NCI-H2107 (cell line): ENCODE measurements around the gene ATAD2B.

ENCODE experiments used
- DNase-seq: peaks from one replicate; lab custom pipeline; 2025; lab: John Stamatoyannopoulos, UW

Gene ATAD2B

GRCh38 chr2:23837871-23838270, 89.1 kb downstream of the ATAD2B start:
- no peak for DNase-seq

- DNase-seq = no peak
Measured at GRCh38 chr2:23836971-23837565, 89.9 kb downstream of the ATAD2B start.

- DNase-seq = no peak
Measured at GRCh38 chr2:23836505-23836904, 90.4 kb downstream of the ATAD2B start.

- DNase-seq = no peak
Measured at GRCh38 chr2:23835988-23836387, 90.9 kb downstream of the ATAD2B start.

GRCh38 chr2:23835423-23835822, 91.5 kb downstream of the ATAD2B start:
- DNase-seq = no peak

- DNase-seq = no peak
Measured at GRCh38 chr2:23828986-23829385, 97.9 kb downstream of the ATAD2B start.

- no peak for DNase-seq
Measured at GRCh38 chr2:23828256-23828980, 98.5 kb downstream of the ATAD2B start.

GRCh38 chr2:23827287-23827686, 99.6 kb downstream of the ATAD2B start:
- no peak for DNase-seq

GRCh38 chr2:23826771-23827170, 100.2 kb downstream of the ATAD2B start:
- DNase-seq = no peak

- no peak for DNase-seq
Measured at GRCh38 chr2:23826040-23826439, 100.9 kb downstream of the ATAD2B start.

GRCh38 chr2:23824777-23825212, 102.1 kb downstream of the ATAD2B start:
- no peak for DNase-seq

- DNase-seq = no peak
Measured at GRCh38 chr2:23823863-23824262, 103.1 kb downstream of the ATAD2B start.

GRCh38 chr2:23814963-23815362, 112.0 kb downstream of the ATAD2B start:
- no peak for DNase-seq

GRCh38 chr2:23813438-23813837, 113.5 kb downstream of the ATAD2B start:
- no peak for DNase-seq

GRCh38 chr2:23809150-23809549, 117.8 kb downstream of the ATAD2B start:
- DNase-seq = no peak

- no peak for DNase-seq
Measured at GRCh38 chr2:23806665-23807249, 120.2 kb downstream of the ATAD2B start.

- DNase-seq = no peak
Measured at GRCh38 chr2:23806201-23806600, 120.7 kb downstream of the ATAD2B start.

GRCh38 chr2:23803965-23804542, 122.9 kb downstream of the ATAD2B start:
- DNase-seq = no peak

- no peak for DNase-seq
Measured at GRCh38 chr2:23803264-23803964, 123.5 kb downstream of the ATAD2B start.

- no peak for DNase-seq
Measured at GRCh38 chr2:23801396-23801795, 125.5 kb downstream of the ATAD2B start.

GRCh38 chr2:23794234-23794633, 132.7 kb downstream of the ATAD2B start:
- no peak for DNase-seq

GRCh38 chr2:23793476-23793875, 133.4 kb downstream of the ATAD2B start:
- DNase-seq = no peak
